OCI-LY7 (cell line): ENCODE results near the gene STMND1. TPM values are rescaled to one million over a fixed set of nuclear protein-coding genes. Genes with fewer than 3 reads are reported as not detected.

Source experiments
- BruUV-seq: library from RNA; stranded (reverse); fragments of 400-500 nt; replicated peaks from 2 replicates; lab custom pipeline; 2021; lab: Mats Ljungman, UMichigan
- CTCF ChIA-PET: fragments of 300-600 bp; sonication (Branson Sonifier 250); formaldehyde crosslinking; loops from one replicate; lab custom pipeline; 2022; ENCODE audit warnings: antibody characterized with exemption; ENCODE audit not compliant: unreplicated experiment; lab: Charles Lee
- POLR2A ChIA-PET: fragments of 300-600 bp; sonication (Branson Sonifier 250); formaldehyde crosslinking; loops from one replicate; lab custom pipeline; 2022; ENCODE audit warnings: antibody characterized with exemption; lab: Charles Lee
- DNase-seq: peaks from one replicate; pipeline ENCODE4 v3.0.0-alpha.2; 2015; ENCODE audit warnings: low spot score
- H2AFZ ChIP-seq: fragments of 200-600 bp; sonication (generic), shearing (Covaris generic); 2 replicates; pipeline ENCODE4 v1.6.1; 2014; ENCODE audit warnings: mild to moderate bottlenecking, antibody characterized with exemption, low read length, moderate library complexity
- H3K27ac ChIP-seq: fragments of 200-600 bp; sonication (generic); 2 replicates; pipeline ENCODE4 v1.5.1; 2014; ENCODE audit warnings: mixed run types, low read depth, mild to moderate bottlenecking, moderate library complexity, low read length, inconsistent platforms; ENCODE audit not compliant: poor library complexity, severe bottlenecking
- H3K36me3 ChIP-seq: fragments of 200-600 bp; sonication (generic); 2 replicates; pipeline ENCODE4 v1.6.1; 2014; ENCODE audit warnings: mild to moderate bottlenecking, antibody characterized with exemption, low read length, moderate library complexity, mixed read lengths; ENCODE audit not compliant: insufficient read depth
- H3K4me1 ChIP-seq: fragments of 200-600 bp; sonication (generic); 2 replicates; pipeline ENCODE4 v1.5.1; 2014; ENCODE audit warnings: mild to moderate bottlenecking, low read length; ENCODE audit not compliant: insufficient read depth, poor library complexity, severe bottlenecking
- H3K4me2 ChIP-seq: fragments of 200-600 bp; sonication (generic); 2 replicates; pipeline ENCODE4 v1.6.1; 2014; ENCODE audit warnings: mild to moderate bottlenecking, low read length
- H3K4me3 ChIP-seq: fragments of 200-600 bp; sonication (generic); 2 replicates; pipeline ENCODE4 v1.5.1; 2014; ENCODE audit warnings: mild to moderate bottlenecking, low read depth, low read length; ENCODE audit not compliant: poor library complexity, severe bottlenecking
- H3K79me2 ChIP-seq: fragments of 200-600 bp; sonication (generic); 2 replicates; pipeline ENCODE4 v1.6.1; 2016; ENCODE audit warnings: low read depth, mild to moderate bottlenecking, low read length, moderate library complexity, mixed read lengths; ENCODE audit not compliant: insufficient read depth
- H3K9me2 ChIP-seq: fragments of 200-600 bp; sonication (generic); 2 replicates; pipeline ENCODE4 v1.6.1; 2016; ENCODE audit warnings: mild to moderate bottlenecking, low read length, mixed read lengths; ENCODE audit not compliant: insufficient read depth
- H3K9me3 ChIP-seq: fragments of 200-600 bp; sonication (generic); 2 replicates; pipeline ENCODE4 v1.6.1; 2014; ENCODE audit warnings: mild to moderate bottlenecking, mixed run types, low read length, mixed read lengths
- H4K20me1 ChIP-seq: fragments of 200-600 bp; sonication (generic); 2 replicates; pipeline ENCODE4 v1.6.1; 2014; ENCODE audit warnings: mild to moderate bottlenecking, antibody characterized with exemption, low read length, moderate library complexity, mixed read lengths; ENCODE audit not compliant: insufficient read depth
- CTCF ChIP-seq: fragments of 200-600 bp; sonication (generic); conservative IDR thresholded peaks from 2 replicates; pipeline ENCODE4 v1.5.1; 2014; ENCODE audit warnings: mild to moderate bottlenecking, antibody characterized with exemption, low read length, moderate library complexity, mixed read lengths
- EZH2phosphoT487 ChIP-seq: fragments of 200-600 bp; sonication (generic); IDR thresholded peaks from 2 replicates; pipeline ENCODE4 v1.6.1; 2018; ENCODE audit warnings: low read depth, borderline replicate concordance, mild to moderate bottlenecking, mixed run types, antibody characterized with exemption, low read length, moderate library complexity, mixed read lengths
- intact Hi-C: fragments of 100-400 bp; cut with micrococcal nuclease; formaldehyde crosslinking; loops from one replicate; pipeline ENCODE4 v1.10.0; 2022; ENCODE audit not compliant: unreplicated experiment
- total RNA-seq, 2 experiments: library from RNA; depleted of rRNA in 1 of 2; stranded (reverse); fragments of >200 nt in 1 of 2; shearing (Covaris generic) in 1 of 2; gene quantifications; 2 replicates each; pipeline ENCODE4 v1.2.3, GENCODE V29; 2014 to 2022

Gene STMND1
- total RNA-seq, 2 experiments from 2014 or later = not detected

DNA sequence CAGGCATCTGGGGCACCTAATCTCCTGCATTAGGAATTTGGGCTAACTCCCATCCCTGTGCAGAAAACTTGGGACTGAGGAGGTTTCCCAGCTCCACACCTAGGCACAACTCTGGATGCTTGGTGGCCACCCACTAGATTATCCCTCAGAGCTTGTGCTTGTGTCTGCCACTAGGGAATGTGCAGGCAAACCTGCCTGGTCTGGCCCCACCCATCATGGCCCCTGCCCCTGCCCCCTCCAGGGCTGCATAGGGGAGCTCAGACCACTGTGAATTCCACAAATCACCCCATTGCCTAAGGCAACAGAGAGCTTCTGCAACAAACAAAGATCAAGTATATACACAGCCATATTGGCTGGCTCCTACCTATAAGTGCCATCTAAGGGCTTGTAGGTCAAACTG lies 31.1 kb downstream of the STMND1 start:
- Histone ChIP-seq H3K4me1 (no peaks in the 10 kb centered on the region), H3K4me3 (no peak overlapping the region), H3K4me2 (no peak overlapping the region), H3K9me2 (no peaks in the 10 kb centered on the region), H3K36me3 (no peaks in the 10 kb centered on the region), H3K79me2 (no peaks in the 10 kb centered on the region), H4K20me1 (no peaks in the 10 kb centered on the region), H3K9me3 (no peaks in the 10 kb centered on the region), H3K27ac (no peak overlapping the region), H2AFZ (no peak overlapping the region)
- CTCF ChIA-PET = no interaction called here
- POLR2A ChIA-PET = no interaction called here
- TF ChIP-seq EZH2phosphoT487 (no peak), CTCF (no peak)
- intact Hi-C loops = no loop called here
- DNase-seq = no peak
- BruUV-seq = no TSS peak

- Histone ChIP-seq H3K27ac (no peak overlapping the region), H3K4me1 (no peaks in the 10 kb centered on the region), H2AFZ (no peak overlapping the region), H3K36me3 (no peaks in the 10 kb centered on the region), H3K4me2 (no peak overlapping the region), H3K9me3 (no peaks in the 10 kb centered on the region), H3K79me2 (no peaks in the 10 kb centered on the region), H3K4me3 (no peak overlapping the region), H3K9me2 (no peaks in the 10 kb centered on the region), H4K20me1 (no peaks in the 10 kb centered on the region)
- no peak for TF ChIP-seq CTCF
- no peak for TF ChIP-seq EZH2phosphoT487
- BruUV-seq = no TSS peak
- ChIA-PET CTCF (no interaction called here), POLR2A (interaction anchor here (0.6 kb wide), 1 partner anchor 159 kb away, joined by 5 read pairs; no protein-coding TSS in a partner anchor)
- DNase-seq = no peak
- intact Hi-C loops = no loop called here
Observed at GRCh38 chr6:17138033-17138432, 36.2 kb downstream of the STMND1 start.

- Histone ChIP-seq H2AFZ (no peak overlapping the region), H3K27ac (no peak overlapping the region), H3K79me2 (no peaks in the 10 kb centered on the region), H3K9me3 (no peaks in the 10 kb centered on the region), H3K4me1 (no peaks in the 10 kb centered on the region), H3K4me2 (no peak overlapping the region), H3K4me3 (no peak overlapping the region), H4K20me1 (no peaks in the 10 kb centered on the region), H3K9me2 (no peaks in the 10 kb centered on the region), H3K36me3 (no peaks in the 10 kb centered on the region)
- no peak for DNase-seq
- no TSS peak for BruUV-seq
- ChIA-PET POLR2A (no interaction called here), CTCF (no interaction called here)
- intact Hi-C loops = no loop called here
- no peak for TF ChIP-seq CTCF
- TF ChIP-seq EZH2phosphoT487 = no peak
Observed at GRCh38 chr6:17144016-17144415, 42.2 kb downstream of the STMND1 start.
